A549 (cell line): Measurements from ENCODE around the gene TBC1D12.
"Not testable (repeated sequence)": the region's sequence is repeated elsewhere in the genome, so short reads cannot be mapped to it uniquely, and the experiment has no call there.

Source experiments
- CTCF ChIP-seq: fragments of >200 bp; sonication (Bioruptor Twin); formaldehyde crosslinking; IDR thresholded peaks from 3 replicates; pipeline ENCODE4 v1.5.1; 2016
- FOSL2 ChIP-seq, 2 experiments: fragments of 450-650 bp in 1 of 2; fragments of >200 bp in 1 of 2; sonication (Bioruptor Twin) in 1 of 2; formaldehyde crosslinking; IDR thresholded peaks; 2 replicates each; pipeline versions ENCODE4 v1.5.0 to v1.6.1; 2016 to 2020; ENCODE audit warnings: mild to moderate bottlenecking in 1 of 2, moderate library complexity in 1 of 2
- JUN ChIP-seq, 2 experiments: fragments of >200 bp; sonication (Bioruptor Twin); formaldehyde crosslinking; IDR thresholded peaks; 2 replicates in 1 of 2; 3 replicates in 1 of 2; pipeline ENCODE4 v1.6.1; 2016 to 2017
- NR3C1 ChIP-seq: fragments of >200 bp; sonication (Bioruptor Twin); formaldehyde crosslinking; IDR thresholded peaks from 3 replicates; pipeline ENCODE4 v1.6.1; 2017
- ZC3H11A ChIP-seq: fragments of 450-650 bp; IDR thresholded peaks from 2 replicates; pipeline ENCODE4 v1.6.1; 2014; ENCODE audit warnings: antibody characterized with exemption, mild to moderate bottlenecking

GRCh38 chr10:94392117-94392516 lies 10.2 kb upstream of the TBC1D12 start:
- TF ChIP-seq CTCF; NR3C1; ZC3H11A; FOSL2 (IDR thresholded peaks at IDR 0.05); FOSL2 (CRISPR knock-in tag; IDR thresholded peaks at IDR 0.05); JUN (IDR thresholded peaks at IDR 0.05): not testable (repeated sequence)
